Measurements from ENCODE around the gene CAPZA1. TPM values are rescaled to one million over a fixed set of nuclear protein-coding genes. Genes with fewer than 3 reads are reported as not detected.
A peak's percentile ranks its signal among the peaks of the same experiment; 100 is the strongest.
"Not testable (repeated sequence)": the region's sequence is repeated elsewhere in the genome, so short reads cannot be mapped to it uniquely, and the experiment has no call there.

The CAPZA1 gene
- total RNA-seq, 2 donors from 2014 or later, result 165 to 178 TPM

- Histone ChIP-seq H3K4me1 (peaks cover 5% of the 10 kb centered on the region), H3K27me3 (no peaks in the 10 kb centered on the region), H3K27ac (peak overlapping the region; percentile 99), H3K9ac (ENCODE audit: low read depth in 2 of 2, low read length in 2 of 2) (peak overlapping the region; percentile 96 to 98), H3K9me3 (no peaks in the 10 kb centered on the region), H3K36me3 (no peaks in the 10 kb centered on the region), H3K4me3 (peak overlapping the region; percentile 83)
- DNase-seq, result no peak
- no peak for TF ChIP-seq CTCF (IDR thresholded peaks at IDR 0.05)
- intact Hi-C loops (cut with DNase I), result no loop called here
Observed at GRCh38 chr1:112620377-112620695, 704 bp downstream of the CAPZA1 start.

GRCh38 chr1:112624493-112624892, 4.9 kb downstream of the CAPZA1 start:
- intact Hi-C loops (cut with DNase I); H3K4me1 ChIP-seq; H3K36me3 ChIP-seq: not testable (repeated sequence)

GRCh38 chr1:112625696-112626095, 6.1 kb downstream of the CAPZA1 start:
- TF ChIP-seq CTCF (IDR thresholded peaks at IDR 0.05), result no peak
- H3K4me1 ChIP-seq, result peaks cover 5% of the 10 kb centered on the region
- no peaks in the 10 kb centered on the region for H3K9me3 ChIP-seq
- H3K9ac ChIP-seq (ENCODE audit: low read depth in 2 of 2, low read length in 2 of 2), result no peak overlapping the region
- no peak overlapping the region for H3K4me3 ChIP-seq
- H3K36me3 ChIP-seq, result no peaks in the 10 kb centered on the region
- no peaks in the 10 kb centered on the region for H3K27me3 ChIP-seq
- DNase-seq, result no peak
- no peak overlapping the region for H3K27ac ChIP-seq
- intact Hi-C loops (cut with DNase I), result no loop called here

More at GRCh38 chr1:112624493-112624892, 4.9 kb downstream of the CAPZA1 start:
- DNase-seq; H3K9me3 ChIP-seq; H3K9ac ChIP-seq (ENCODE audit: low read depth in 2 of 2, low read length in 2 of 2); H3K27me3 ChIP-seq; H3K27ac ChIP-seq; H3K4me3 ChIP-seq: not testable (repeated sequence)

- no peak overlapping the region for H3K27ac ChIP-seq
- no peak overlapping the region for H3K9ac ChIP-seq (ENCODE audit: low read depth in 2 of 2, low read length in 2 of 2)
- no peaks in the 10 kb centered on the region for H3K9me3 ChIP-seq
- no peaks in the 10 kb centered on the region for H3K36me3 ChIP-seq
- no peak for DNase-seq
- intact Hi-C loops (cut with DNase I), result no loop called here
- H3K27me3 ChIP-seq, result no peaks in the 10 kb centered on the region
- H3K4me1 ChIP-seq, result peaks cover 2% of the 10 kb centered on the region
- no peak overlapping the region for H3K4me3 ChIP-seq
- no peak for TF ChIP-seq CTCF (IDR thresholded peaks at IDR 0.05)
Observed at GRCh38 chr1:112626193-112626592, 6.6 kb downstream of the CAPZA1 start.

DNA sequence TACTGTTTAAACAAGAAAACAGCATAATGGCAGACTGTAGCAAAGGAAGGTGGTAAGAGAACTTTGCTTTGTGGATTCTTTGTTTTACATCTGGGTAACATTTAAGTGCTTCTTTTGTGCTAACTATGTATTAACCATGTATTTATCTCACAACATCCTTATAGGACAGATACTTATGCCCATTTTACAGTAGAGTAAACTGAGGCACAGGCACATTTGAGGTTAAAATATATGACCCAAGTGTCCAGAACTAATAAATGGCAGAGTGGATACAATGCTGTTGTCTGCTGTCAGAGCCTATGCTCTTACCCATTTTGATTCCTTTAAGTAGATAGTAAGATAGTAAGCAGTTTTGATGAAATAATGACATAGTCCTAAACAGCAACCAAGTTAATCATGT, 7.3 kb downstream of the CAPZA1 start:
- intact Hi-C loops (cut with DNase I), result no loop called here
- no peak for DNase-seq
- Histone ChIP-seq H3K9me3 (no peaks in the 10 kb centered on the region), H3K27me3 (no peaks in the 10 kb centered on the region), H3K4me1 (no peaks in the 10 kb centered on the region), H3K27ac (no peak overlapping the region), H3K36me3 (no peaks in the 10 kb centered on the region), H3K9ac (ENCODE audit: low read depth in 2 of 2, low read length in 2 of 2) (no peak overlapping the region), H3K4me3 (no peak overlapping the region)
- TF ChIP-seq CTCF (IDR thresholded peaks at IDR 0.05), result no peak

- intact Hi-C loops (cut with DNase I), result no loop called here
- H3K4me3 ChIP-seq, result no peak overlapping the region
- TF ChIP-seq CTCF (IDR thresholded peaks at IDR 0.05), result no peak
- no peaks in the 10 kb centered on the region for H3K4me1 ChIP-seq
- DNase-seq, result no peak
- no peaks in the 10 kb centered on the region for H3K9me3 ChIP-seq
- H3K36me3 ChIP-seq, result no peaks in the 10 kb centered on the region
- H3K27ac ChIP-seq, result no peak overlapping the region
- H3K9ac ChIP-seq (ENCODE audit: low read depth in 2 of 2, low read length in 2 of 2), result no peak overlapping the region
- no peaks in the 10 kb centered on the region for H3K27me3 ChIP-seq
Observed at GRCh38 chr1:112628516-112628915, 8.9 kb downstream of the CAPZA1 start.
